Keratinocyte (primary cell): Measurements from ENCODE around the gene TNS3. TPM values are rescaled to one million over a fixed set of nuclear protein-coding genes. Genes with fewer than 3 reads are reported as not detected.

ENCODE experiments used
- DNase-seq: peaks from one replicate; pipeline ENCODE4 v3.0.0-alpha.2; 2011; ENCODE audit warnings: low read depth, missing footprints, low spot score
- FAIRE-seq: peaks from 2 replicates; lab custom pipeline; 2011; peaks lifted over from hg19 to GRCh38; lab: Jason Lieb, UNC
- H2AFZ ChIP-seq: 2 replicates; pipeline ENCODE4 v1.6.0; 2012; ENCODE audit warnings: low read length, control low read depth, inconsistent platforms; ENCODE audit not compliant: control insufficient read depth
- H3K27ac ChIP-seq: 2 replicates; pipeline ENCODE4 v1.5.1; 2011; ENCODE audit warnings: low read length; ENCODE audit not compliant: control insufficient read depth, insufficient read depth
- H3K27me3 ChIP-seq: 3 replicates; pipeline ENCODE4 v1.6.0; 2011; ENCODE audit warnings: low read length; ENCODE audit not compliant: control insufficient read depth, insufficient read depth; ENCODE audit errors: extremely low read depth
- H3K36me3 ChIP-seq, 2 experiments: 2 replicates in 1 of 2; 3 replicates in 1 of 2; pipeline ENCODE4 v1.5.1; 2011; ENCODE audit warnings: low read length in 2 of 2, mild to moderate bottlenecking in 1 of 2; ENCODE audit not compliant: control insufficient read depth in 2 of 2, insufficient read depth in 2 of 2; ENCODE audit errors: extremely low read depth in 1 of 2
- H3K4me1 ChIP-seq: 3 replicates; pipeline ENCODE4 v1.5.1; 2011; ENCODE audit warnings: low read length; ENCODE audit not compliant: control insufficient read depth, insufficient read depth; ENCODE audit errors: extremely low read depth
- H3K4me2 ChIP-seq: 3 replicates; pipeline ENCODE4 v1.6.0; 2011; ENCODE audit warnings: low read depth, low read length; ENCODE audit not compliant: control insufficient read depth, insufficient read depth; ENCODE audit errors: extremely low read depth
- H3K4me3 ChIP-seq, 3 experiments: fragments of 200-600 bp in 1 of 3; sonication (generic) in 1 of 3; 2 replicates in 2 of 3; 3 replicates in 1 of 3; pipeline ENCODE4 v1.5.1; 2011 to 2016; ENCODE audit warnings: low read length in 3 of 3, mild to moderate bottlenecking in 3 of 3, control low read depth in 2 of 3, inconsistent platforms in 1 of 3, low read depth in 1 of 3, mixed read lengths in 1 of 3, mixed run types in 1 of 3, moderate library complexity in 1 of 3; ENCODE audit not compliant: control insufficient read depth in 2 of 3, insufficient read depth in 2 of 3; ENCODE audit errors: extremely low read depth in 1 of 3
- H3K79me2 ChIP-seq: 2 replicates; pipeline ENCODE4 v1.6.0; 2012; ENCODE audit warnings: low read length; ENCODE audit not compliant: control insufficient read depth, insufficient read depth
- H3K9ac ChIP-seq: 3 replicates; pipeline ENCODE4 v1.6.0; 2011; ENCODE audit warnings: low read length; ENCODE audit not compliant: control insufficient read depth, insufficient read depth; ENCODE audit errors: extremely low read depth
- H3K9me1 ChIP-seq: 3 replicates; pipeline ENCODE4 v1.6.0; 2011; ENCODE audit warnings: low read length; ENCODE audit not compliant: control insufficient read depth, insufficient read depth; ENCODE audit errors: extremely low read depth
- H3K9me3 ChIP-seq: 2 replicates; pipeline ENCODE4 v1.5.1; 2012; ENCODE audit warnings: low read depth, low read length; ENCODE audit not compliant: control insufficient read depth
- H4K20me1 ChIP-seq: 3 replicates; pipeline ENCODE4 v1.6.0; 2011; ENCODE audit warnings: low read length; ENCODE audit not compliant: control insufficient read depth, insufficient read depth; ENCODE audit errors: extremely low read depth
- EZH2 ChIP-seq: IDR thresholded peaks from one replicate; pipeline ENCODE4 v1.6.1; 2012; ENCODE audit warnings: inconsistent platforms, mild to moderate bottlenecking, low read length, moderate library complexity
- dilution Hi-C: fragments of 300-500 bp; cut with MboI; formaldehyde crosslinking; loops from one replicate; pipeline ENCODE4 v1.7.0; 2020; ENCODE audit warnings: low sequenced_read_pairs; ENCODE audit not compliant: extremely low pct_ligation_motif_present
- polyA plus RNA-seq, 5 experiments: library from polyadenylated mRNA; depleted of rRNA in 3 of 5; stranded (reverse) in 3 of 5; stranded (forward) in 1 of 5; unstranded in 1 of 5; fragments of >200 nt; gene quantifications; 1 replicate in 1 of 5; 2 replicates in 3 of 5; 3 replicates in 1 of 5; pipeline versions ENCODE4 v1.2.1 to v1.2.3, GENCODE V29; 2011 to 2012; ENCODE audit warnings: missing spikeins in 2 of 5, low read depth in 1 of 5, low replicate concordance in 1 of 5
- TF ChIP-seq, protein P1 (sequence below), 3 experiments: IDR thresholded peaks in 1 of 3; conservative IDR thresholded peaks in 1 of 3; optimal IDR thresholded peaks in 1 of 3; 2 replicates in 2 of 3; 3 replicates in 1 of 3; pipeline versions ENCODE3 to v1.5.1; 2011; ENCODE audit warnings: low read length in 3 of 3, mild to moderate bottlenecking in 3 of 3, moderate library complexity in 2 of 3, control low read depth in 1 of 3, inconsistent platforms in 1 of 3; ENCODE audit not compliant: insufficient read depth in 2 of 3; ENCODE audit errors: extremely low read depth in 1 of 3

Gene TNS3
- polyA plus RNA-seq, 1 donor (not counting 4 experiments of a cell fraction or from before 2014, with no cell fraction given) = 3.9 TPM

DNA sequence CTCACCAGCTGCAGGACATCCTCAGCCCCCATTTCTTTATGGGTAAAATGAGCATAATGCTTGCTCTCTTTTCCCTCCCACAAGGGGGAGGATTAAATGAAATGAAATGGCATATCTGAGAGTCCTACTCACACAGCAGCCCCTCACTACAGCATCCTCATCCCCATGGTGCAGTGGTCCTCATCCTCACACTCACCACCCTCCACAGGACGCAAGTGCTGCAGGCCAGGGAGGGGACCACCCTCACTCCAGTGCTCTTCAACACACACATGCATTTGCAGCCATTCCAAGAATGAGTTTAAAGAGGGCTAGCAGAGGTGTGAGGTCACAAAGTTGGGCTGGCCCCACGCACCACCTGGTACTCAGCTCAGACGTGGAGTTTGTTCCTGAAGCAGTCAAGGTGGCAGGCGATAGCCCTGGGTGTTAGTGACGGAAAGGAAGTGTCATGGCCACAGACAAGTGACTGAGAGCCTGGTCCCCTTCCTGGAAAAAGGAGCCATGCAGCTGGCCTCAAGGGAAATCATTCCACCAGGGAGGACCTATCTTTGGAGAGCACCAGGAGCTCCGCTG, 234.0 kb downstream of the TNS3 start:
- Histone ChIP-seq H3K4me2 (no peak overlapping the region), H3K9ac (no peak overlapping the region), H2AFZ (no peak overlapping the region), H3K9me1 (no peaks in the 10 kb centered on the region), H3K27ac (no peak overlapping the region), H4K20me1 (no peaks in the 10 kb centered on the region), H3K27me3 (peaks cover 9% of the 10 kb centered on the region), H3K79me2 (no peaks in the 10 kb centered on the region), H3K36me3 (no peaks in the 10 kb centered on the region), H3K4me3 (no peak overlapping the region), H3K4me1 (no peaks in the 10 kb centered on the region), H3K9me3 (no peaks in the 10 kb centered on the region)
- dilution Hi-C loops = no loop called here
- no peak for TF ChIP-seq EZH2
- TF ChIP-seq, protein P1, sequence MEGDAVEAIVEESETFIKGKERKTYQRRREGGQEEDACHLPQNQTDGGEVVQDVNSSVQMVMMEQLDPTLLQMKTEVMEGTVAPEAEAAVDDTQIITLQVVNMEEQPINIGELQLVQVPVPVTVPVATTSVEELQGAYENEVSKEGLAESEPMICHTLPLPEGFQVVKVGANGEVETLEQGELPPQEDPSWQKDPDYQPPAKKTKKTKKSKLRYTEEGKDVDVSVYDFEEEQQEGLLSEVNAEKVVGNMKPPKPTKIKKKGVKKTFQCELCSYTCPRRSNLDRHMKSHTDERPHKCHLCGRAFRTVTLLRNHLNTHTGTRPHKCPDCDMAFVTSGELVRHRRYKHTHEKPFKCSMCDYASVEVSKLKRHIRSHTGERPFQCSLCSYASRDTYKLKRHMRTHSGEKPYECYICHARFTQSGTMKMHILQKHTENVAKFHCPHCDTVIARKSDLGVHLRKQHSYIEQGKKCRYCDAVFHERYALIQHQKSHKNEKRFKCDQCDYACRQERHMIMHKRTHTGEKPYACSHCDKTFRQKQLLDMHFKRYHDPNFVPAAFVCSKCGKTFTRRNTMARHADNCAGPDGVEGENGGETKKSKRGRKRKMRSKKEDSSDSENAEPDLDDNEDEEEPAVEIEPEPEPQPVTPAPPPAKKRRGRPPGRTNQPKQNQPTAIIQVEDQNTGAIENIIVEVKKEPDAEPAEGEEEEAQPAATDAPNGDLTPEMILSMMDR (optimal IDR thresholded peaks at IDR 0.05 in 1 of 3, IDR thresholded peaks at IDR 0.05 in 1 of 3, conservative IDR thresholded peaks at IDR 0.05 in 1 of 3; ENCODE audit: extremely low read depth in 1 of 3, insufficient read depth in 2 of 3, low read length in 3 of 3) = no peak
- DNase-seq (no peak), FAIRE-seq (no peak)

DNA sequence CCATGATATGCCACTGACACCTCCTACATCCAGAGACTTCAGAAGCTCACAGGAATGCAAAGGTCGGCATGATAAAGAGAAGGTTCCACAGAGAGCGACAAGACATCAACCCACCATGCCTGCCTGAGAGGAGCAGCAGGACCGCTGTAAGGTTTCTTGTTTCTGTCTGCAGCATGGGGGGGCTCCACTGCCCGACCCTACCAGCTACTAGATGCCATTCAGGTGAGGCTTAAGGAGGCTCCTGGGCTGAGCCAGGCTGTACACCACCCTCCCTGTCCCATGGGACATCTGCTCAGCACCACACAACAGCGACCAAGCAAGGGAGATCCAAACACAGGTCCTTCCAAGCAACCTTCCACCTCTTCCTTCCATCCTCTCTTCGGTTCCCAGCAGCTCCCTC, 234.6 kb downstream of the TNS3 start:
- Histone ChIP-seq H3K4me3 (no peak overlapping the region), H3K9ac (no peak overlapping the region), H3K4me2 (no peak overlapping the region), H3K27me3 (peaks cover 4% of the 10 kb centered on the region), H3K9me1 (no peaks in the 10 kb centered on the region), H3K36me3 (no peaks in the 10 kb centered on the region), H3K9me3 (no peaks in the 10 kb centered on the region), H3K4me1 (no peaks in the 10 kb centered on the region), H3K27ac (no peak overlapping the region), H3K79me2 (no peaks in the 10 kb centered on the region), H4K20me1 (no peaks in the 10 kb centered on the region), H2AFZ (no peak overlapping the region)
- FAIRE-seq (no peak), DNase-seq (no peak)
- no peak for TF ChIP-seq EZH2
- TF ChIP-seq, protein P1 (optimal IDR thresholded peaks at IDR 0.05 in 1 of 3, IDR thresholded peaks at IDR 0.05 in 1 of 3, conservative IDR thresholded peaks at IDR 0.05 in 1 of 3; ENCODE audit: extremely low read depth in 1 of 3, insufficient read depth in 2 of 3, low read length in 3 of 3) = no peak
- dilution Hi-C loops = no loop called here
